Right forelimb (tissue), 1 donor: ENCODE data around the gene SUGCT.

Source experiments
- DNase-seq: peaks from one replicate; pipeline ENCODE4 v3.0.0-alpha.2; 2018

SUGCT gene

DNA sequence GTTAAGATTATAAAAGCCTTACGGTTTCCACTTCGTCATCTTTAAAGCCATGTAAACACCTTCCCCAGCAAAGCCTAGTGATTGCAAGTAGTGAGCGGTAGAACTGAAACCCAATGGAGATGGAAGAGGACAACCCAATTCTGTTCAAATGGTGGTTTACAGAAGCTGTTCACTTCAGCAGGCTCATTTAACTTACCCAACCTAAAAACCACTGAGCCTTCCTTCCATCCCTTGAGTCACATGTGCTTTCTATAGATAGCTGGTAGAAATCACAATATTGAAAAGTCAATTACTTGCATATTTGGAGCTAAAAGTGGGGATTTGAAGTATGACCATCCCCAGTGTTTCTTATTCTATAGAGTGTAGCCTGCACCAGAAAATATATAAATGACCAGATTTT, 667.7 kb downstream of the SUGCT start:
- DNase-seq: no peak

DNA sequence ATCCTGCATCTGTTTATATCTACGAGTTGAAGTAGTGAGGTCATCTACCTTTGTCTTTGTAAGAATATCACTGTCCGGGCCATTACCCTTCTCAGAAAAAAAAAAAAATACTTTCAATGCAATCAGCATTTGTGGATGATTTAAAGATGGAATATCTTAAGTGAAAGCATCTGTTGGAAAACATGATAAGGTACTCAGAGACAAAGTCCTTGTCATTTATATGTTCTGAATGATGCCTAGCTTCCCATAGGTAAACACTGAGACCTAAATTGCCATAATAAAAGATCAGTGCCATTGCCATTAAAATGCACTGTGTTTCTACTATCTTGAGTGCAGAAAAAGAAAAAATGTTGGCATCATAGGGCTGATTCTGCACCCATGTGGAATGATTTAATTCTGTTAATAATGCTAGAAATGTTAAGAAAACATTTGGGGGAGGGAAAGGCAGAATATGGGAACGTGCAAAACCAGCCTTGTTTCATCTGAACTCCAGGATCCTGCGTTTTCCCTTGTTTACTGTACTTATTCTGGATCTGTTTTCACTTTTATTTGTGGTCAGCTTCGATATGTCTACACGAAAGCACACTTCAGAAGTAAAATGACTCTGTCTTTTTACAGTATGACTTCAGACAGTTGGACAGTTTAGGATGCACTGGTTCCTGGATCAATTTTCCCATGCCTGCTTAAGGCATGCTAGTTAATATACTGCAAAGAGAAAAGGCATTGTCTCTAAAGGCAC, 669.8 kb downstream of the SUGCT start:
- no peak for DNase-seq

DNA sequence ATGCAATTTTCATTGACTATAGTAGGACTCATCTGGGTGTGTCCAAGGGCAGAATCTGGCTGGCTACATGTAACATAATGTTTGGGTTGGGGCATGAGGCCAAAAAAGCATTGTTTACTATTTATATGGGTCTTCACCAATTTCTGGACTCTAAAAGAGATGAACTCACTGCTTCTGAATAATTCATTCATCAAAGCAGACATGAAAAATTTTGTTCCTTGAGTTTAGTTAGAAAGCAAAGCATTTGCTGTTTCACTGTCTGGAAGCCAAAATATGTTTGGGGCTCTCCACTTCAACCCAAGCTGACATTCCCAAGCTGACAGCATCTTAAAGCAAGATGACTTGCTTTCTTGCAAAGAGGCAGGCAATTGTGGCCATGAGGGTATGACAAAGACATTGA, 670.6 kb downstream of the SUGCT start:
- no peak for DNase-seq

DNA sequence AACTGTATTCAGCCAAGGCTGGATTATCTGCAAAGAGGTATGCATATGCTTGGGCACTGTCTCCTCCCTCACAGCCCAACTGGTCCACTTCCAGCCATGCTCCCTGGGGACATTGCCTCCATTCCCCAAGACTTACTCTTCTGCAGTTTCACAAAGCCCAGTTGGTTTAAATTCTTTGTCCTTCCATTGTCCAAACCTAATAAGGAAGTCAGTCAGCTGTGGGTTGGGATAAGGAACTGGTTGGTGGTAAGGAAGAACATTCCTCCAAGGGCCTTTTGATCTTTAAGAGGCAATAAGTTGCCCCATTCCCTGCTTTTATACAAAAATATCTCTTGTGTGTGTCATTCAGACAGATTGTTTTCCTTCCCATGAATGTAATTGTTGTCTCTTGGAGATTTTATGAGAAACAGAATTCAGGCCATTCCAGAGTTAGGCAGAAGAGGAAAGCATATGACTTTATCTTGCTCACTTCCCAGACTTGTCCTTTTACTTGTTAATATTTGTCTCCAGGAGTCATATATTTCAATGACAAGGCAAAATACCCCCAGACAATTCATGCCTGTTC, 673.7 kb downstream of the SUGCT start:
- no peak for DNase-seq

DNA sequence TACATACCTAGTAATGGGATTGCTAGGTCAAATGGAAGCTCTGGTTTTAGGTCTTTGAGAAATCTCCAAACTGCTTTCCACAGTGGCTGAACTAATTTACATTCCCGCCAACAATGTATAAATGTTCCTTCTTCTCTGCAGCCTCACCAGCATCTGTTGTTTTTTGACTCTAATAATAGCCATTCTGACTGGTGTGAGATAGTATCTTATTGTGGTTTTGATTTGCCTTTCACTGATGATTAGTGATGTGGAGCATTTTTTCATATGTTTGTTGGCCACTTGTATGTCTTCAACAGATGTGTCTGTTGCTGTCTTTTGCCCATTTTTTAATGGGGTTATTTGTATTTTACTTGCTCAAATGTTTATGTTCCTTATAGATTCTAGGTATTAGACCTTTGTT, 675.5 kb downstream of the SUGCT start:
- DNase-seq: no peak

DNA sequence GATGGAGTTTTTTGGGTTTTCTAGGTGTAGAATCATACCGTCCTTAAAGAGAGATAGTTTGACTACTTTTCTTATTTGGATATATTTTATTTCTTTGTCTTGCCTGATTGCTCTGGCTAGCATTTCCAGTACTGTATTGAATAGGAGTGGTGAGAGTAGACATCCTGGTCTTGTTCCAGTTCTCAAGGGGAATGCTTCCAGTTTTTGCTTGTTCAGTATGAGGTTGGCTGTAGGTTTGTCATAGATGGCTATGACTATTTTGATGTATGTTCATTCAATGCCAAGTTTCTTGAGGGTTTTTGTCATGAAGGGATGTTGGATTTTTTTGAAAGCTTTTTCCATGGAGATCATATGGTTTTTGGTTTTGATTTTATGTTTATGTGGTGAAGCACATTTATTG, 676.9 kb downstream of the SUGCT start:
- DNase-seq: no peak

DNA sequence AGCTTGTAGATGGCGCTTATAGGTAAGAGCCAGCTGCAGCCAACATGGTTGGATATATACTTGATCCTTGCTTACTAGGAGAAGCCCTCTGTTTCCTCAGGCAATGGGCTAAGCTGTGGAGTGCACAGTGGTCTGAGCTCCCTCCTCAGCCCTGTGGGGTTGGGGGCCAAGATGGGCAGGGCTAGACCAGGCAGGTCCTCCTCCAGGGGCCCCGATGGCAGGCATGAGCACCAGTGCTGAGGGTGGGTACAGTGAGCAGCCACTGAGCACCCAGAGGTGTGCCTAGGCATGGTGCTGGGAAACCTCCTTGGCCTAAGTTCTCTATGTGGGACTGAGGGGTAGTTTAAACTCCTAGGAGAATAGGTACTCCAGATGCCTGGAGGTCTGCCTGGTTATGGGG, 680.2 kb downstream of the SUGCT start:
- DNase-seq: no peak

DNA sequence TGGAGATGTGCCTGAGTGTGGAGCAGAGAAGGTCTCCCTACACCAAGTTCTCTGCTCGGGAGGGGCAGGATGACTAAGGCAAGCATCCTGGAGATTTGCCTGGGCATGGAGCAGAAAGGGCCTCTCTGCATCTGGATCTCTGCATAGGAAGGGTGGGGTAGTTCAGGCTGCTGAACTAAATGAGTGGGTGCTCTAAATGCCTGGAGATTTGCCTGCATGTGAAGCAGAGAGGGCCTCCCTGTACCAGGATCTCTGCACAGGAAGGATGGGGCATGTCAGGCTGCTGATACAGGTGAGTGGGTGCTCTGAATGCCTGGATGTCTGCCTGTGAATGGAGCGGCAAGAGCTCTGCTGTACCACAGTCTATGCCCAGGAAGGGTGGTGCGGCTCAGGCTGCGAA, 680.7 kb downstream of the SUGCT start:
- no peak for DNase-seq

DNA sequence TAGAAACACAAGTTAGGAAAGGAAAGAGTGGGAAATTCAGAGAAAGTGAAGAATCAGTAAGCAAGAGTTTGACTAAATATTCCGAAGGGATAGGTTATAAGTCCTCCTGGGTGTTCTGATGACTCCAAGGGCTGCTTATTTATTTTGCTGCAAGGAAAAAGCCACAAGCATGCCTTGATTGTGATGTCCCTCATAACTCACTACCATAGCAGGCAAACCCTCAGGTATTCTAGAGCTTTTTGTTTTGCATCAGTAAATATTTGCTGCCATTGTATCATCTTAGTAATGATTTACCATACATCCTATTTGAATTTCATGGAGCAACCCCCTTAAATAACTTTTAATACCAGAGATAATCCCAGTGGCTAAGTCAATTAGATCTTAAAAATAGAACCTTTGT, 688.1 kb downstream of the SUGCT start:
- DNase-seq: no peak

DNA sequence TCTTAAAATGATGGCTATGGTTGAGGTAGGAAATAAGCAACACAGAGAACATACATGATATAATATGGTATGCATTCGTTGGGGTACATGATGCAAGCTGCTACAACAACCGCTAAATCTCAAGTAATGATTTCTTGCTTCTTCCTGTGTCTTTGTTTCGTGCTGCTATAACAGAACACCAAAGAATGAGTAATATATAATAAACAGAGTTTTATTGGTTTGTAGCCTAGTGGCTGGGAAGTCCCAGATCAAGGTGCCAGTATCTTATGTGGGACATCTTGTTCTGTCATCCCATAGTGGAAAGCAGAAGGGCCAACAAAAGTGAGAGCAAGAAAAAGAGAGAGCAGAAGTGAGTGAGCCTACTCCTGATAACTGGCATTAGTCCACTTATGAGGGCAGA, 689.7 kb downstream of the SUGCT start:
- no peak for DNase-seq

DNA sequence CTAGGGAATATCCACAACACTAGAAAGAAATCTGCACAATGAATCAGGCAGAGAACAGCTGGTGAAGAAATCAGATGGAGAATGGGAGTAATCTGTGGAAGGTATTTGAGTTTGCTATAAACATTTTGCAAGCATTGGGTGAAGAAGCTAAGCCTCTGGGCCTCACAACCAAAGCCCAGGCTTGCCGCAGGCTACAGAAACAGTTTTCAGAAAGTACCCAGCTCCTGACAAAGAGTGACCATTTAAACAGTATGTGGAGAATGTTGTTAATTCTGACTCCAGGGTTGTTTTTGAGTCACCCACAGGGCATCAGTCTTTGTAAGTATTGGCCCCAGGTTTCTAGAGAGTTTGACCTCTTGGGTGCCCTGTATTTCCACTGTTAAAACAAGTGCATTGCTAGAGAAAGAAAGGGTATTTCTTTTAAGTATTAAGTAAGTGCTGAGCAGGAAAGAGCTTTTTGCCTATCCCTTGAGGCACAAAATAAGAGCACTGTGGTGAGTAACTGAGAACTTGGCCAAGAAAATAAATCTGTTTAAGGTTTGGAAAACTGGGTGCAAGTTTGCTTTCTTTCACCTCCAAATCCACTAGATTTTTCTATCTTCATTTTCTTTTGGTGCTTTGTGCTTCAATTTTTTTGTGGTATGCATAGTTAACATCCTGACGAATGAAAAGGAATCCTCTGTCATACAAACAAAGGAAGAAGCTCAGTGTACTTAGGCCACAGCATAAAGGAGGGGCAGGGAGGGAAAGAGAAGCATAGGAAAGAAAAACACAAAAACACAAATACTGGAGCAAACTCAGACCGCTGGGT, 691.8 kb downstream of the SUGCT start:
- peak; percentile 37 for DNase-seq

DNA sequence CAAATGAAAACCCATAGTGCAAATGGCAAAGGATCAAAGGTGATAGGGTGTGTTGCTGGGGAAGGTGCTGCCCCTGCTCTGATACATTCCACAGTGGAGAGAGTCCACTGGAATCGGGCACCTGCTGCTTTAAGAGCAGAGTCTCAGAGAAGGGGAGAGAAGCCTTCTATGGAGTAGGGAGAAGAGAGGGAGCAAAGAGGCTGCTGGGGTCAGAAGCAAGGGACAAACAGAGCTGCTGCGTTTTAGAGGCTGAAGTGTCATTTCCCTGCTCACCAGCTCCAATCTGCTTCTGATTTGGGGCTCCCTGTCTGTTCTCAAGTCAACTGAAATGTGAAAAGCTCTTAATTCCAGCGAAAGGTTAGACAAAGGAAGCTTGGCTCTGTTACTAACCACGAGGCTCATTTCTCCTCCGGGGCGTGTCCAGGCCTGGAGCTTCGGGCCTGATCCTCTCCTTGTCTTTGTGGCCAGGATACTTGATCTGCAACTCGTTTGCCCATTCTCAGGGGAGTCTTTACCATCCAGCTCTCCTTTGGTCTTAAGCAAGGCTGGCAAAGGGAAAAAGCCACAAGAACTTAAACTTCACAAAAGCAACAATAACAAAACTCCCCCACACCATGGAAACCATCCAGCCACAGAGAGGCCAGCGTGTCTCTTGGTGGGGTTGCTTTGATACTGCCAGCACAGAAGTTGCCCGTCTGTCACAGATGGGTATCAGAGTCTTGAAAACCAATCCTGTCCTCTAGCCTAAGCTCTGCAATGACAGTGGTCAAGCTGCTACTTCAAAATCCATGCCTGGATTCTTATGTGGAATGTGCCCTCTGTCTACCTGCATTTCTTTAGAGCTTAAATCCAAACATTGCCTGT, 692.6 kb downstream of the SUGCT start:
- DNase-seq: peak; percentile 56

DNA sequence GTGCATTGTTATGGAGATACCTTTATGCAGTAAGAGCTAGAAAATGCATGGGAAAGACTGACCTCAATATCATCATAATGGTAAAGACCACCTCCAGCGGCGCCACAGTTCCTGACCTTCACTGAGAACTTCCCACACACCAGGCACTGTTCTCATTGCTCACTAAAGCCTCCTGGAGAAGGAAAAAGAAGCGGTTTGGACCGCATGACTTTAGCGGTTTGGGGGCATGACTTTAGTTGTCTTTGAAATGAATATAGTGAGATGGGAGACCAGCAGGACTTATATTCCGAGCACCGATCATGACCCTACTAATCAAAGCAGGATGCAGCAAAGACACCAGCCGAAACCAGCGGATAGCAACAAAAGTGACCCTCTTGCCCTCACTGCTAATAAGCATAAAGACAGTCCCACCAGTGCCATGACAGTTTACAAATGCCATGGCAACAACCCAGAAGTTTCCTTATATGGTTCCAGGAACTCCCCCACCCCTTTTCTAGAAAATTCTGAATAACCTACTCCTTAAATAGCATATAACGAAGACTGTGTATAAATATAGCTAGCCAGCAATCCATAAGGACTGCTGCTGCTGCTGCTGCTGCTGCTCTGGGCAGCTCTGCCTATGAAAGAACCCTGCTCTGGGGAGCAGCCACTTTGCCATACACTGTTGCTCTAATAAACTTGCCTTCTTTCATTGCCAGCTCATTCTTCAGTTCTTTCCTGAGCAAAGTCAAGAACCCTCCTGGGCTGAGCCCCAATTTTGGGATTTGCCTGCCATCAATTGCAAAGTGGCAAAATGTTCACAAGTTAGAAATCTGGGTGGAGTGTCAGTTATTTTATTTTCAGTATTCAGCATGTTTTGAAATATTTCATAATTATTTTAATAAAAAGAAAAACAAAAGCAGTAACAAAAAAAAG, 694.1 kb downstream of the SUGCT start:
- DNase-seq: peak; percentile 38

DNA sequence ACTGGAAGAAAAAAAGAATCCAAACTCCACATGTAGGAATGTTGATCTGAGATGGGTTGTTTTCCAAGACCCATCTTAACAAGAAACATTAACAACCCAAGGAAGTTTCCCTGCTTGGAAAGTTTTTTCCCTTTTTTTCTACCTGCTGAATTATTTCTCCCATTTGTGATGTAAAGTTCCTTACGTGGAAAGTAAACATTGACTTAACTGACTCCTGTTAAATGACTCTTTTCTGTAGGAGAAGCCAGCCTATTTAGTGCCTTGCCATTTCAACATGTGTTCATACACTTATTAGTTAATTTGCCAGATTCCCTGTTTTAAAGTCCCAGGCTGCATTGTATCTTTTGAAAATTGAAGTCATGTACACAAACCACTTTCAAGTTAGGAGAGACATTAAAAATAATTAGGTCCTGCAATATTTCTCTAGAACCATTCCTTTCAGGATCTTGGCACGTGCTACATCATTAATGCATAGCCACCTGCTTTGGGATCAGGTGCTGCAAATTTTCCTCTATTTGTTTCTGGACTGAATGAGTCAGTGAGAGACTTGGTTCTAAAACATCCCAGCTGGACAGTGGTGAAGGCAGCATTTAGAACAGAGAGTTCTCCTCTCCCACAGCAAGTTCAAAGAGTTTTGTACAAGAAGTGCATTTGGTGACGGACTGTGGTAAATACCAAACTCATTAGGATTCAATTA, 698.5 kb downstream of the SUGCT start:
- no peak for DNase-seq

DNA sequence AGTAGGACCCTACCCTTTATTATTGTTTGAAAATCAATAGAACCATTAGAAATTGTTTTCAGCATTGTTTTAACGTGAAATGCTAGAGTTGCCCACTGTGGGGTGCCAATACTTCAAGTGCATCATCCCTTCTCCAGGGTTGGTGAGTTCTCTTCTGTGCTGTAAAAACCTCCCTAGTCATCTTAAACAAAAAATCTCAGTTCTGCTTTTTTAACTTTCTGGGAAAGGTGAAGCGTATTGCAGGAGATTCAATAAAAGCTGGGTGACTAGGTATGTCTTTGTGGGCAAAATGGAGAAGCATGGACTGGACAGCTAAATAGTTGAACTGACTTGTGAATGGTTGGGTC, 699.1 kb downstream of the SUGCT start:
- DNase-seq: no peak

DNA sequence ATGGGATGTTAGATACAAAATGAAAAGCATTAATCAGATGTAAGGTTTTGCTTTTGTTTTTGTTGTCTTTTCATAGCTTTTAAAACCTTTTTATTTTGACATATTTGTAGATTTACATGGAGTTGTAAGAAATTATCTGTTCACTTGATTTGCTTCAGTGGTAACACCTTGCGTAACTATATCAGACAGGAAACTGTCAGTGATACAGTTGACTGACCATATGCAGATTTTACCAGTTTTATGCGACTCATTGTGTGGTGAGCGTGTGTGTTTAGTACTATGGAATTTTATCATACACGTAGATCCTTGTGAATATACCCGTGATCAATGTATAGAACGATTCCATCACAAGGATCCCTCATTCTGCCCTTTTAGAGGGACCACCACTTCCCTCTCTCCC, 701.4 kb downstream of the SUGCT start:
- no peak for DNase-seq

DNA sequence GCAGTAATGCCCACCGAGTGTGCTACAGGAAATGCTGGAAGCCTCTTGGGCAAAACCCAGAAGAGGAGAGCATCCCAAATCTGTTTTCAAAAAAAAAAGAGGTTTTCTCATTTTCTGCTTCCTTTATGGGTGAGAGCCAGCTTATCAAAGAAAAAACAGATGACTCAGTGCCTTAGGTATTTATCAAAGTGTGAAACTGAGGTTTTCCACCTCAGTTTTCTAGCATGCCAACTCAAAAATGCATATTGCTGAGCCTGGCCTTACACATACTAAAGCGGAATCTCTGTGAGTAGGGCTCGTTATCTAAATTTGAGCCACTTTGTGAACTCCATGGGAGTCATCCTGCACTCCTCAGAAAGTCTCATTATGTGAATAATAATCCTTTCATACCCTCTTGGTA, 705.1 kb downstream of the SUGCT start:
- DNase-seq: no peak

DNA sequence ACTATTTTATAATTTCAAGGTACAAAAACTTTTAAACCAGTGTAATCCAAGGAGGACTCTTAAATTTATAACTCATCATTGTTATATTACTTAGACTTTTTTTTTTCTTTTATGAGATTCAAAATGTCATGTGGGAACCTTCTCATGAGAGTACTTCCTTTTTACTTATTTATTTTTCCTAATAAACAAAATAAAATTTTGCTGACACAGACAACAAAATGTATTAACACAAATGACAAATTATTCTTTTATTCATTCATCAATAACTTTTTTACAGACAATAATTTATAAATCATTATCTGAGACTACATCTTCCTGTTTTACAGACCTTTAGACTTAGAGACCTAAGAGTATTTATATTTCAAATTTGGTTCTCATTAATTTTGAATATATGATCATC, 706.2 kb downstream of the SUGCT start:
- no peak for DNase-seq

DNA sequence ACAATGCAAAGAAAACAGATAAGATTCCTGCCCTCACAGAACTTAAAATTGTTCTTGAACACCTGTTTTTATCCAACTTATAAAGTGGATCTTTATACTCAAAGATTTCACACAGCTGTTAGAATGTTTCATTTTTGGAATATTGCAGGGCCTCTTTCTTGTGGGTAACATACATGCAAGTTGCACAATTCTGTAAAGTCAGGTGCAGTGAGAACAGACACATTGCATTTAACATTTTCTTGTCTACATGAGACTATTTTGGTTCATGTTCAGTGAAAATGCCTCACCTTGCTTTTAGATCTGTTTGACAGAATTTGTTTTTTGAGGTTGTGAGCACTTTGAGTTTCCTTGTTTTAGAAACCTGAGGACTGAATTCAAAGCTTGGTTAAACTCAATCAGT, 707.8 kb downstream of the SUGCT start:
- DNase-seq: no peak

DNA sequence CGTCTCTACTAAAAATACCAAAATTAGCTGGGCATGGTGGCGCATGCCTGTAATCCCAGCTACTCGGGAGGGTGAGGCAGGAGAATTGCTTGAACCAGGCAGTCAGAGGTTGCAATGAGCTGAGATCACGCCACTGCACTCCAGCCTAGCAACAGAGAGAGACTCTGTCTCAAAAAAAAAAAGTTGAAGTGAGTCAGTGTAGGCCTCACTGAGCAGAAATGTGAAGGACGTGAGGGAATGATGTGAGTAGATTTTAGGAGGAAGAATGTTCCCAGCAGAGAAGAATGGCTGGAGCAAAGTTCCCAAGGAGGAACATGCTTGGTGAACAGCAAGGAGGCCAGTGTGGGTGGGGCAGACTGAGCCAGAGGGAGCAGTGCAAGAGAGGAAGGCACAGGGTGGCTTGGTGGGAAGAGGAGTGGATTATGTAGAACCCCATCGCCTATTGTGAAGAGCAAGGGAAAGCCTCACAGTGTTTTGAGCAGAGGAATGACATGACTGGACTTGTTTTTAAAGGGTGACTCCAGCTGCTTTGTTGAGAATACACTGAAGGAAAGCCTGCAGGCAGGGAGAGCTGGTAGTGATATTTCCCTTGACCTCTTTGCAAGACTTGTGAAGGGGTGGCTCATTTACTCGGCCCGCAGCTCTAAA, 708.7 kb downstream of the SUGCT start:
- DNase-seq: no peak

DNA sequence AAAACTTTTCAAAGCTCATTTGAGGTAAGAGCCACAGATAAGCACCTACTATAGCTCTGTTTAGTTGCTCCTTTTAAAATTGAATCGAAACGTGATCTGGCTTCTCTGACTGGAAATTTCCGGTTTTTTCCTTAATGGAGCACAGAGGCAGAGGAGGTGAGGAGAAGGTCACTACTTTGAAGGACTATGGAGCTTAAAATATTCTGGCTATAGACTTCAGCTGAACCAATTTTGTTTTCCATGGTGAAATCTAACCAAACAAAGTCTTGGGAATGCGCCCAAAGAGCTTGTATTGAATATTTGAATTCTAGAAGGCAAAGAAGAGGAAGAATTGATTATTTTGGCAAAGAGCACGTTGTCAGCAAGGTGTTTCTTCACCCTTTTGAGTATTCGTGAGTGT, 711.1 kb downstream of the SUGCT start:
- no peak for DNase-seq
